Neural cell (in vitro differentiated cells): Measurements from ENCODE around the gene TCTN1. TPM values are rescaled to one million over a fixed set of nuclear protein-coding genes. Genes with fewer than 3 reads are reported as not detected.

Experiments used
- H2AFZ ChIP-seq: fragments of 200-600, 300-800 bp; sonication (generic), shearing (Covaris generic); 2 replicates; pipeline ENCODE4 v1.6.0; 2014; ENCODE audit warnings: low read depth, mild to moderate bottlenecking, antibody characterized with exemption, low read length, moderate library complexity
- H3F3A ChIP-seq: fragments of 200-600 bp; shearing (Covaris generic); 2 replicates; pipeline ENCODE4 v1.6.1; 2016; ENCODE audit warnings: mild to moderate bottlenecking, moderate library complexity, mixed read lengths, antibody characterized with exemption, low read length; ENCODE audit not compliant: insufficient read depth, poor library complexity, severe bottlenecking
- H3K27ac ChIP-seq: fragments of 200-600, 300-800 bp; sonication (generic), shearing (Covaris generic); 2 replicates; pipeline ENCODE4 v1.5.1; 2014; ENCODE audit warnings: mild to moderate bottlenecking, low read length, moderate library complexity
- H3K27me3 ChIP-seq: fragments of 300-800, 200-600 bp; sonication (generic), shearing (Covaris generic); 2 replicates; pipeline ENCODE4 v1.6.0; 2014; ENCODE audit warnings: mild to moderate bottlenecking, low read depth, low read length, moderate library complexity; ENCODE audit not compliant: insufficient read depth
- H3K36me3 ChIP-seq: fragments of 300-800, 200-600 bp; sonication (generic), shearing (Covaris generic); 2 replicates; pipeline ENCODE4 v1.5.1; 2014; ENCODE audit warnings: mild to moderate bottlenecking, antibody characterized with exemption, low read length, moderate library complexity; ENCODE audit not compliant: insufficient read depth
- H3K4me2 ChIP-seq: fragments of 300-800, 200-600 bp; sonication (generic), shearing (Covaris generic); 2 replicates; pipeline ENCODE4 v1.6.0; 2014; ENCODE audit warnings: mild to moderate bottlenecking, low read length
- H3K4me3 ChIP-seq: fragments of 300-800, 200-600 bp; sonication (generic), shearing (Covaris generic); 2 replicates; pipeline ENCODE4 v1.5.1; 2014; ENCODE audit warnings: mild to moderate bottlenecking, low read length, moderate library complexity
- H3K79me2 ChIP-seq: fragments of 200-600 bp; shearing (Covaris generic); replicated peaks from 2 replicates; pipeline ENCODE4 v1.6.0; 2014; ENCODE audit warnings: mild to moderate bottlenecking, low read length, moderate library complexity; ENCODE audit not compliant: insufficient read depth
- H3K9ac ChIP-seq: fragments of 300-800, 200-600 bp; sonication (generic), shearing (Covaris generic); 2 replicates; pipeline ENCODE4 v1.6.1; 2016; ENCODE audit warnings: mild to moderate bottlenecking, low read length, mixed read lengths
- H3K9me2 ChIP-seq: fragments of 200-600 bp; shearing (Covaris generic); 2 replicates; pipeline ENCODE4 v1.6.1; 2016; ENCODE audit warnings: mild to moderate bottlenecking, low read length, mixed read lengths; ENCODE audit not compliant: insufficient read depth
- H3K9me3 ChIP-seq: fragments of 200-600, 300-800 bp; sonication (generic), shearing (Covaris generic); 2 replicates; pipeline ENCODE4 v1.6.1; 2016; ENCODE audit warnings: mild to moderate bottlenecking, mixed run types, low read length, moderate library complexity, mixed read lengths
- H4K20me1 ChIP-seq: fragments of 200-600 bp; shearing (Covaris generic); 2 replicates; pipeline ENCODE4 v1.6.1; 2016; ENCODE audit warnings: mild to moderate bottlenecking, mixed run types; ENCODE audit not compliant: insufficient read depth
- EP300 ChIP-seq: fragments of 450-650 bp; conservative IDR thresholded peaks from 2 replicates; pipeline ENCODE4 v1.6.1; 2014; ENCODE audit warnings: antibody characterized with exemption, mild to moderate bottlenecking, moderate library complexity; ENCODE audit not compliant: poor library complexity, severe bottlenecking
- EZH2 ChIP-seq: fragments of 200-600, 300-800 bp; shearing (Covaris generic), sonication (generic); IDR thresholded peaks from 2 replicates; pipeline ENCODE4 v1.6.1; 2014; ENCODE audit warnings: antibody characterized with exemption, low read length, borderline replicate concordance, mild to moderate bottlenecking; ENCODE audit not compliant: insufficient read depth, poor library complexity, severe bottlenecking
- MXI1 ChIP-seq: fragments of 450-650 bp; conservative IDR thresholded peaks from 2 replicates; pipeline ENCODE4 v1.6.1; 2014; ENCODE audit warnings: antibody characterized with exemption, mild to moderate bottlenecking; ENCODE audit not compliant: poor library complexity, severe bottlenecking
- POLR2AphosphoS5 ChIP-seq: IDR thresholded peaks from 2 replicates; pipeline ENCODE4 v1.6.1; 2012
- RAD21 ChIP-seq: fragments of 450-650 bp; conservative IDR thresholded peaks from 2 replicates; pipeline ENCODE4 v1.6.1; 2014; ENCODE audit warnings: antibody characterized with exemption, mild to moderate bottlenecking, moderate library complexity
- SMC3 ChIP-seq: fragments of 450-650 bp; conservative IDR thresholded peaks from 2 replicates; pipeline ENCODE4 v1.6.1; 2014; ENCODE audit warnings: antibody characterized with exemption, mild to moderate bottlenecking, moderate library complexity; ENCODE audit not compliant: poor library complexity
- TAF1 ChIP-seq: IDR thresholded peaks from 2 replicates; pipeline ENCODE4 v1.6.1; 2012; ENCODE audit warnings: low read depth
- polyA plus RNA-seq: library from polyadenylated mRNA; depleted of rRNA; stranded (reverse); fragments of >200 nt; gene quantifications from 2 replicates; pipeline ENCODE4 v1.2.3, GENCODE V29; 2014
- TF ChIP-seq, protein P1 (sequence below): IDR thresholded peaks from 2 replicates; pipeline ENCODE4 v1.6.1; 2012; ENCODE audit warnings: borderline replicate concordance
- TF ChIP-seq, protein P2 (sequence below): fragments of 450-650 bp; IDR thresholded peaks from 2 replicates; pipeline ENCODE4 v1.5.1; 2014; ENCODE audit warnings: antibody characterized with exemption, mild to moderate bottlenecking, moderate library complexity; ENCODE audit not compliant: poor library complexity, severe bottlenecking

The TCTN1 gene
- polyA plus RNA-seq, 1 donor from 2014 or later = 58.3 TPM

DNA sequence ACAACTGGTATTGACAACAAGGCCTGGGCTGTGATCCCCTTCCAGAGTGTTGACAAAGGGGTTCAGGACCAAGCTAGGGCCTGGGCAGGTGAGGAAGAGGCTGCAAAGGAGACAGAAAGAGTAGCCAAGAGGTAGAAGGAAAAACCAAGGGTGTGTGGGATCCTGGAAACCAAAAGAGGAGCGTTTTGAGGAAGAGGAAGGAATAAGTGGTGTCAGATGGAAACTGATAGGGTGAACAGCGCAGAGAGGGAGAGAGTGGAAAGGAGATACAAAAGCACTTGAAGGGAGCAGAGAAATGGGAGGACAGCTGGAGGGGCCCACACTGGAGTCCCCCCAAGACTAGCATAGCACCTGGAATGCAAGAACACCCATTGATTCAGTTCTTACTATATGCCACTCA lies 83.3 kb downstream of the TCTN1 start:
- no peaks in the 10 kb centered on the region for H3F3A ChIP-seq
- no peak overlapping the region for H3K9ac ChIP-seq
- no peak overlapping the region for H3K4me2 ChIP-seq
- no peak overlapping the region for H2AFZ ChIP-seq
- H3K27ac ChIP-seq = no peak overlapping the region
- no peaks in the 10 kb centered on the region for H3K9me3 ChIP-seq
- no peaks in the 10 kb centered on the region for H4K20me1 ChIP-seq
- TF ChIP-seq EP300 (no peak), SMC3 (no peak), POLR2AphosphoS5 (no peak), TAF1 (no peak), RAD21 (no peak), MXI1 (no peak), EZH2 (no peak)
- TF ChIP-seq, protein P1, sequence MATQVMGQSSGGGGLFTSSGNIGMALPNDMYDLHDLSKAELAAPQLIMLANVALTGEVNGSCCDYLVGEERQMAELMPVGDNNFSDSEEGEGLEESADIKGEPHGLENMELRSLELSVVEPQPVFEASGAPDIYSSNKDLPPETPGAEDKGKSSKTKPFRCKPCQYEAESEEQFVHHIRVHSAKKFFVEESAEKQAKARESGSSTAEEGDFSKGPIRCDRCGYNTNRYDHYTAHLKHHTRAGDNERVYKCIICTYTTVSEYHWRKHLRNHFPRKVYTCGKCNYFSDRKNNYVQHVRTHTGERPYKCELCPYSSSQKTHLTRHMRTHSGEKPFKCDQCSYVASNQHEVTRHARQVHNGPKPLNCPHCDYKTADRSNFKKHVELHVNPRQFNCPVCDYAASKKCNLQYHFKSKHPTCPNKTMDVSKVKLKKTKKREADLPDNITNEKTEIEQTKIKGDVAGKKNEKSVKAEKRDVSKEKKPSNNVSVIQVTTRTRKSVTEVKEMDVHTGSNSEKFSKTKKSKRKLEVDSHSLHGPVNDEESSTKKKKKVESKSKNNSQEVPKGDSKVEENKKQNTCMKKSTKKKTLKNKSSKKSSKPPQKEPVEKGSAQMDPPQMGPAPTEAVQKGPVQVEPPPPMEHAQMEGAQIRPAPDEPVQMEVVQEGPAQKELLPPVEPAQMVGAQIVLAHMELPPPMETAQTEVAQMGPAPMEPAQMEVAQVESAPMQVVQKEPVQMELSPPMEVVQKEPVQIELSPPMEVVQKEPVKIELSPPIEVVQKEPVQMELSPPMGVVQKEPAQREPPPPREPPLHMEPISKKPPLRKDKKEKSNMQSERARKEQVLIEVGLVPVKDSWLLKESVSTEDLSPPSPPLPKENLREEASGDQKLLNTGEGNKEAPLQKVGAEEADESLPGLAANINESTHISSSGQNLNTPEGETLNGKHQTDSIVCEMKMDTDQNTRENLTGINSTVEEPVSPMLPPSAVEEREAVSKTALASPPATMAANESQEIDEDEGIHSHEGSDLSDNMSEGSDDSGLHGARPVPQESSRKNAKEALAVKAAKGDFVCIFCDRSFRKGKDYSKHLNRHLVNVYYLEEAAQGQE = no peak
- TF ChIP-seq, protein P2, sequence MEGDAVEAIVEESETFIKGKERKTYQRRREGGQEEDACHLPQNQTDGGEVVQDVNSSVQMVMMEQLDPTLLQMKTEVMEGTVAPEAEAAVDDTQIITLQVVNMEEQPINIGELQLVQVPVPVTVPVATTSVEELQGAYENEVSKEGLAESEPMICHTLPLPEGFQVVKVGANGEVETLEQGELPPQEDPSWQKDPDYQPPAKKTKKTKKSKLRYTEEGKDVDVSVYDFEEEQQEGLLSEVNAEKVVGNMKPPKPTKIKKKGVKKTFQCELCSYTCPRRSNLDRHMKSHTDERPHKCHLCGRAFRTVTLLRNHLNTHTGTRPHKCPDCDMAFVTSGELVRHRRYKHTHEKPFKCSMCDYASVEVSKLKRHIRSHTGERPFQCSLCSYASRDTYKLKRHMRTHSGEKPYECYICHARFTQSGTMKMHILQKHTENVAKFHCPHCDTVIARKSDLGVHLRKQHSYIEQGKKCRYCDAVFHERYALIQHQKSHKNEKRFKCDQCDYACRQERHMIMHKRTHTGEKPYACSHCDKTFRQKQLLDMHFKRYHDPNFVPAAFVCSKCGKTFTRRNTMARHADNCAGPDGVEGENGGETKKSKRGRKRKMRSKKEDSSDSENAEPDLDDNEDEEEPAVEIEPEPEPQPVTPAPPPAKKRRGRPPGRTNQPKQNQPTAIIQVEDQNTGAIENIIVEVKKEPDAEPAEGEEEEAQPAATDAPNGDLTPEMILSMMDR = no peak
- no peak overlapping the region for H3K4me3 ChIP-seq
- H3K36me3 ChIP-seq = no peaks in the 10 kb centered on the region
- no peaks in the 10 kb centered on the region for H3K27me3 ChIP-seq
- H3K9me2 ChIP-seq = no peaks in the 10 kb centered on the region
- no peaks in the 10 kb centered on the region for H3K79me2 ChIP-seq

DNA sequence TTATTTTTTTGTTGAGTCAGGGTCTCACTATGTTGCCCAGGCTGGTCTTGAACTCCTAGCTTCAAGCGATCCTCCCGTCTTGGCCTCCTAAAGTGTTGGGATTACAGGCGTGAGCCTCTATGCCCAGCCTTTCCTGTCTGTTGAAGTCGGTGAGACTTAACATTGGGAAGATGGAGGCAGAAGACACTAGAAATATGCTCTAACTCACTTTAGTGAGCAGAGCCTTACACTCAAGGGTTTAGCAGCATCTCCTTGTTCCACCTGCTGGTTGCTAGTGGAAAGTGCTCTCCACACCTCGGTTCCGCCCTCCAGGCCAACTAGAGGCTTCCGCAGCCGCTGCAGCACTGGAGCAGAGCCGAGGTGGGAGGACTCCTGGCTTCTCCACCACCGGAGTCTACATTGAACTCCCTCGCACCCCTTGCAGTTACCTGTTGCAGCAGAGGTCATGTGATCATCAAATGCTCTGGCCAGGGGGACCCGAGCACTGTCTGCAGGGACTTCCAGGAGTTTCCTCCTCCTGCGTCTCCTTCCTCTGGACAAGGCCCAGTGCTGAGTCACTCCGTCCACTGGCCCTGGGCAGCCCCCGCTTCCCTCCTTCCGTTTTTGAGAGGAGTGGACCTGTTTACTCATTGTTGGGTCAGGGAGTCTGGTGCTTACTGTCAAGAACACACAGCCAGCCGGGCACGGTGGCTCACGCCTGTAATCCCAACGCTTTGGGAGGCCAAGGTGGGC lies 84.4 kb downstream of the TCTN1 start:
- no peak overlapping the region for H3K9ac ChIP-seq
- H3K79me2 ChIP-seq = no peaks in the 10 kb centered on the region
- no peak overlapping the region for H2AFZ ChIP-seq
- H3K4me2 ChIP-seq = no peak overlapping the region
- H3K9me3 ChIP-seq = no peaks in the 10 kb centered on the region
- H3K9me2 ChIP-seq = no peaks in the 10 kb centered on the region
- no peaks in the 10 kb centered on the region for H3K27me3 ChIP-seq
- H3K4me3 ChIP-seq = no peak overlapping the region
- TF ChIP-seq, protein P2 = peak; percentile 42
- TF ChIP-seq RAD21 (peak; percentile 45), MXI1 (no peak), EZH2 (no peak), SMC3 (peak; percentile 50), EP300 (no peak), TAF1 (no peak)
- TF ChIP-seq, protein P1 = no peak
- no peaks in the 10 kb centered on the region for H3F3A ChIP-seq
- H4K20me1 ChIP-seq = no peaks in the 10 kb centered on the region
- no peak overlapping the region for H3K27ac ChIP-seq
- H3K36me3 ChIP-seq = no peaks in the 10 kb centered on the region
